Astrocyte (in vitro differentiated cells and primary cell): ENCODE measurements around the gene LRP4.

Source experiments
- CTCF ChIP-seq: IDR thresholded peaks from 2 replicates; pipeline ENCODE4 v1.5.1; 2011; ENCODE audit warnings: low read depth, mild to moderate bottlenecking, inconsistent platforms, low read length, moderate library complexity; ENCODE audit not compliant: insufficient read depth
- EZH2 ChIP-seq: IDR thresholded peaks from 2 replicates; pipeline ENCODE4 v1.6.1; 2012; ENCODE audit warnings: mild to moderate bottlenecking, low read length, inconsistent platforms; ENCODE audit not compliant: insufficient read depth

GRCh38 chr11:46837860-46838259, 80.5 kb downstream of the LRP4 start:
- TF ChIP-seq CTCF (no peak), EZH2 (no peak)
